ENCODE data around the gene FGFR3. TPM values are rescaled to one million over a fixed set of nuclear protein-coding genes. Genes with fewer than 3 reads are reported as not detected.

Gene FGFR3
- total RNA-seq, 1 experiment from 2014 or later, result 8.2 TPM

GRCh38 chr4:1783970-1784369, 9.1 kb upstream of the FGFR3 start:
- ATAC-seq, result no peak
- Histone ChIP-seq H3K27me3 (ENCODE audit: control insufficient read depth, insufficient read depth, low read length) (no peaks in the 10 kb centered on the region), H3K27ac (ENCODE audit: low read length) (no peak overlapping the region), H3K9me3 (ENCODE audit: control insufficient read depth, insufficient read depth, low read depth, low read length) (no peaks in the 10 kb centered on the region), H3K4me1 (ENCODE audit: control insufficient read depth, insufficient read depth, low read length) (peaks cover 3% of the 10 kb centered on the region), H3K36me3 (ENCODE audit: control insufficient read depth, insufficient read depth, low read length) (no peaks in the 10 kb centered on the region), H3K4me3 (ENCODE audit: low read depth in 2 of 2, low read length in 2 of 2) (no peak overlapping the region)
- in situ Hi-C loops (cut with HindIII; ENCODE audit: low pct_unique_long_range_greater_than_20kb, low sequenced_read_pairs) (no loop called here), intact Hi-C loops (cut with micrococcal nuclease; ENCODE audit: unreplicated experiment) (no loop called here)
- TF ChIP-seq TCF7L2 (IDR thresholded peaks at IDR 0.05; ENCODE audit: low read depth, low read length) (no peak), POLR2AphosphoS5 (IDR thresholded peaks at IDR 0.05; ENCODE audit: low read depth, low read length) (no peak), REST (IDR thresholded peaks at IDR 0.05; ENCODE audit: insufficient read depth in 1 of 2, low read depth in 2 of 2, low read length in 1 of 2) (no peak), SIN3A (IDR thresholded peaks at IDR 0.05; ENCODE audit: borderline replicate concordance, insufficient read depth, low read depth, low read length) (no peak)
- TF ChIP-seq, protein P1, sequence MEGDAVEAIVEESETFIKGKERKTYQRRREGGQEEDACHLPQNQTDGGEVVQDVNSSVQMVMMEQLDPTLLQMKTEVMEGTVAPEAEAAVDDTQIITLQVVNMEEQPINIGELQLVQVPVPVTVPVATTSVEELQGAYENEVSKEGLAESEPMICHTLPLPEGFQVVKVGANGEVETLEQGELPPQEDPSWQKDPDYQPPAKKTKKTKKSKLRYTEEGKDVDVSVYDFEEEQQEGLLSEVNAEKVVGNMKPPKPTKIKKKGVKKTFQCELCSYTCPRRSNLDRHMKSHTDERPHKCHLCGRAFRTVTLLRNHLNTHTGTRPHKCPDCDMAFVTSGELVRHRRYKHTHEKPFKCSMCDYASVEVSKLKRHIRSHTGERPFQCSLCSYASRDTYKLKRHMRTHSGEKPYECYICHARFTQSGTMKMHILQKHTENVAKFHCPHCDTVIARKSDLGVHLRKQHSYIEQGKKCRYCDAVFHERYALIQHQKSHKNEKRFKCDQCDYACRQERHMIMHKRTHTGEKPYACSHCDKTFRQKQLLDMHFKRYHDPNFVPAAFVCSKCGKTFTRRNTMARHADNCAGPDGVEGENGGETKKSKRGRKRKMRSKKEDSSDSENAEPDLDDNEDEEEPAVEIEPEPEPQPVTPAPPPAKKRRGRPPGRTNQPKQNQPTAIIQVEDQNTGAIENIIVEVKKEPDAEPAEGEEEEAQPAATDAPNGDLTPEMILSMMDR (IDR thresholded peaks at IDR 0.05), result no peak
- CTCF ChIA-PET, result no interaction called here
- no peak for DNase-seq (ENCODE audit: low read depth, low spot score)
- no TSS peak for BruUV-seq (replicated peaks)
- POLR2A ChIA-PET, result no interaction called here

- in situ Hi-C loops (cut with HindIII; ENCODE audit: low pct_unique_long_range_greater_than_20kb, low sequenced_read_pairs), result no loop called here
- no TSS peak for BruUV-seq (replicated peaks)
- Histone ChIP-seq H3K4me1 (ENCODE audit: control insufficient read depth, insufficient read depth, low read length) (peaks cover 3% of the 10 kb centered on the region; the same call in 1 of the 2 replicates), H3K27ac (ENCODE audit: low read length) (no peak overlapping the region), H3K4me3 (ENCODE audit: low read depth in 2 of 2, low read length in 2 of 2) (no peak overlapping the region), H3K36me3 (ENCODE audit: control insufficient read depth, insufficient read depth, low read length) (no peaks in the 10 kb centered on the region), H3K9me3 (ENCODE audit: control insufficient read depth, insufficient read depth, low read depth, low read length) (no peaks in the 10 kb centered on the region), H3K27me3 (ENCODE audit: control insufficient read depth, insufficient read depth, low read length) (no peaks in the 10 kb centered on the region)
- DNase-seq (ENCODE audit: low read depth, low spot score), result no peak
- TF ChIP-seq SIN3A (IDR thresholded peaks at IDR 0.05; ENCODE audit: borderline replicate concordance, insufficient read depth, low read depth, low read length) (no peak), TCF7L2 (IDR thresholded peaks at IDR 0.05; ENCODE audit: low read depth, low read length) (no peak), REST (IDR thresholded peaks at IDR 0.05; ENCODE audit: insufficient read depth in 1 of 2, low read depth in 2 of 2, low read length in 1 of 2) (no peak), POLR2AphosphoS5 (IDR thresholded peaks at IDR 0.05; ENCODE audit: low read depth, low read length) (no peak)
- TF ChIP-seq, protein P1 (IDR thresholded peaks at IDR 0.05), result no peak
- ChIA-PET CTCF (no interaction called here), POLR2A (no interaction called here)
- intact Hi-C loops (cut with micrococcal nuclease; ENCODE audit: unreplicated experiment), result no loop called here
- no peak for ATAC-seq
Observed at GRCh38 chr4:1784395-1784788, 8.7 kb upstream of the FGFR3 start.
